B cell (primary cell): ENCODE measurements around the gene STARD10. TPM values are rescaled to one million over a fixed set of nuclear protein-coding genes. Genes with fewer than 3 reads are reported as not detected.

ENCODE experiments used
- ATAC-seq: fragments of 200-7000 bp; cut with Tn5 transposase; one replicate; pipeline ENCODE4 v1.10.0; 2021; ENCODE audit warnings: low read depth, mild to moderate bottlenecking, moderate number of reproducible peaks, moderate library complexity
- CTCF ChIA-PET: fragments of 350-600 bp; sonication (Branson Sonifier 250); formaldehyde crosslinking; loops from one replicate; lab custom pipeline; 2021; ENCODE audit warnings: antibody characterized with exemption, inconsistent platforms; lab: Charles Lee
- POLR2A ChIA-PET: fragments of 350-600 bp; sonication (Branson Sonifier 250); formaldehyde crosslinking; loops from one replicate; lab custom pipeline; 2021; ENCODE audit warnings: antibody characterized with exemption; lab: Charles Lee
- DNase-seq: peaks from one replicate; pipeline ENCODE4 v3.0.0; 2013
- H2AFZ ChIP-seq: 2 replicates; pipeline ENCODE4 v1.6.1; 2012; ENCODE audit warnings: mild to moderate bottlenecking, low read depth, low read length; ENCODE audit not compliant: insufficient read depth, poor library complexity, severe bottlenecking
- H3K27ac ChIP-seq, 2 donors: 1 replicate in 1 of 2; 2 replicates in 1 of 2; pipeline ENCODE4 v1.5.1; 2012 to 2013; ENCODE audit warnings: low read length in 2 of 2, mild to moderate bottlenecking in 2 of 2, moderate library complexity in 1 of 2
- H3K27me3 ChIP-seq, 4 experiments: fragments of 200-600 bp in 1 of 4; sonication (generic) in 1 of 4; replicated peaks in 1 of 4; 1 replicate in 2 of 4; 2 replicates in 2 of 4; pipeline versions ENCODE4 v1.6.1 to v1.7.0; 2013 to 2016; ENCODE audit warnings: low read length in 3 of 4, mild to moderate bottlenecking in 2 of 4, mixed read lengths in 1 of 4, moderate library complexity in 1 of 4; ENCODE audit not compliant: insufficient read depth in 4 of 4, control insufficient read depth in 3 of 4; ENCODE audit errors: control extremely low read depth in 1 of 4
- H3K36me3 ChIP-seq, 2 experiments: replicated peaks in 1 of 2; 1 replicate in 1 of 2; 2 replicates in 1 of 2; pipeline versions ENCODE4 v1.6.1 to v1.7.1; 2013; ENCODE audit warnings: low read length in 1 of 2; ENCODE audit not compliant: insufficient read depth in 2 of 2, control insufficient read depth in 1 of 2; ENCODE audit errors: control extremely low read depth in 1 of 2, extremely low read depth in 1 of 2
- H3K4me1 ChIP-seq, 2 donors: fragments of 200-600 bp in 1 of 2; sonication (generic) in 1 of 2; 1 replicate in 1 of 2; 2 replicates in 1 of 2; pipeline versions ENCODE4 v1.5.1 to v1.6.1; 2013 to 2017; ENCODE audit warnings: low read length in 2 of 2; ENCODE audit not compliant: control insufficient read depth in 2 of 2, insufficient read depth in 2 of 2
- H3K4me2 ChIP-seq: replicated peaks from 2 replicates; pipeline ENCODE3; 2012; ENCODE audit warnings: mild to moderate bottlenecking, low read depth, low read length; ENCODE audit not compliant: poor library complexity, severe bottlenecking
- H3K4me3 ChIP-seq, 5 experiments: fragments of 200-600 bp in 1 of 5; sonication (generic) in 1 of 5; 1 replicate in 3 of 5; 2 replicates in 2 of 5; pipeline versions ENCODE4 v1.5.1 to v1.7.0; 2011 to 2016; ENCODE audit warnings: low read length in 4 of 5, mild to moderate bottlenecking in 4 of 5, low read depth in 2 of 5, control low read depth in 1 of 5, moderate library complexity in 1 of 5; ENCODE audit not compliant: insufficient read depth in 1 of 5; ENCODE audit errors: control extremely low read depth in 1 of 5, extremely low read depth in 1 of 5
- H3K79me2 ChIP-seq: fragments of 200-600 bp; sonication (generic); one replicate; pipeline ENCODE4 v1.6.0; 2016; ENCODE audit warnings: low read length; ENCODE audit not compliant: control insufficient read depth, insufficient read depth
- H3K9ac ChIP-seq: fragments of 200-600 bp; sonication (generic); 2 replicates; pipeline ENCODE4 v1.6.1; 2017; ENCODE audit warnings: mild to moderate bottlenecking, low read length, moderate library complexity
- H3K9me3 ChIP-seq, 3 donors: one replicate each; pipeline versions ENCODE4 v1.6.1 to v1.7.1; 2013; ENCODE audit warnings: low read length in 2 of 3; ENCODE audit not compliant: control insufficient read depth in 2 of 3, insufficient read depth in 1 of 3; ENCODE audit errors: control extremely low read depth in 1 of 3
- H4K20me1 ChIP-seq: 2 replicates; pipeline ENCODE4 v1.6.0; 2012; ENCODE audit warnings: mild to moderate bottlenecking, low read length; ENCODE audit not compliant: insufficient read depth, control insufficient read depth, poor library complexity, severe bottlenecking
- H3K27ac Mint-ChIP-seq: one replicate; pipeline ENCODE4 v1.8.0; 2021; ENCODE audit warnings: mixed read lengths
- H3K27me3 Mint-ChIP-seq: one replicate; pipeline ENCODE4 v1.8.0; 2021; ENCODE audit warnings: mixed read lengths
- H3K4me1 Mint-ChIP-seq: one replicate; pipeline ENCODE4 v1.8.0; 2021; ENCODE audit warnings: mixed read lengths
- H3K4me3 Mint-ChIP-seq: one replicate; pipeline ENCODE4 v1.8.0; 2021; ENCODE audit warnings: mixed read lengths
- H3K9me3 Mint-ChIP-seq: one replicate; pipeline ENCODE4 v1.8.0; 2022; ENCODE audit warnings: mixed read lengths; ENCODE audit not compliant: insufficient read depth
- EZH2 ChIP-seq: IDR thresholded peaks from 2 replicates; pipeline ENCODE4 v1.6.1; 2012; ENCODE audit warnings: borderline replicate concordance, low read depth, mild to moderate bottlenecking, moderate library complexity, low read length; ENCODE audit not compliant: insufficient read depth, poor library complexity, severe bottlenecking
- WGBS: methylation state at CpG from one replicate; pipeline ENCODE4 v1.1.5; 2013; ENCODE audit warnings: missing lambda C conversion rate; ENCODE audit not compliant: insufficient coverage; 5-methylcytosine and 5-hydroxymethylcytosine counted together
- intact Hi-C: fragments of 100-400 bp; cut with micrococcal nuclease; formaldehyde crosslinking; loops from one replicate; pipeline ENCODE4 v1.10.0; 2022
- polyA plus RNA-seq: library from polyadenylated mRNA; depleted of rRNA; stranded (reverse); fragments of >200 nt; gene quantifications from 2 replicates; pipeline ENCODE4 v1.2.3, GENCODE V29; 2012
- total RNA-seq, 2 donors: library from RNA; stranded (reverse); fragments of 120-200 nt in 1 of 2; gene quantifications; 1 replicate in 1 of 2; 2 replicates in 1 of 2; pipeline versions ENCODE4 v1.2.3 to v1.2.4, GENCODE V29; 2013 to 2022
- TF ChIP-seq, protein P1 (sequence below): fragments of 200-600 bp; IDR thresholded peaks from one replicate; pipeline ENCODE4 v1.8.0; 2022; ENCODE audit warnings: antibody characterized with exemption, mild to moderate bottlenecking

STARD10 gene
- total and polyA plus RNA-seq, 2 donors (not counting 1 experiment from before 2014, with no cell fraction given) = 37.5 to 39.2 TPM

DNA sequence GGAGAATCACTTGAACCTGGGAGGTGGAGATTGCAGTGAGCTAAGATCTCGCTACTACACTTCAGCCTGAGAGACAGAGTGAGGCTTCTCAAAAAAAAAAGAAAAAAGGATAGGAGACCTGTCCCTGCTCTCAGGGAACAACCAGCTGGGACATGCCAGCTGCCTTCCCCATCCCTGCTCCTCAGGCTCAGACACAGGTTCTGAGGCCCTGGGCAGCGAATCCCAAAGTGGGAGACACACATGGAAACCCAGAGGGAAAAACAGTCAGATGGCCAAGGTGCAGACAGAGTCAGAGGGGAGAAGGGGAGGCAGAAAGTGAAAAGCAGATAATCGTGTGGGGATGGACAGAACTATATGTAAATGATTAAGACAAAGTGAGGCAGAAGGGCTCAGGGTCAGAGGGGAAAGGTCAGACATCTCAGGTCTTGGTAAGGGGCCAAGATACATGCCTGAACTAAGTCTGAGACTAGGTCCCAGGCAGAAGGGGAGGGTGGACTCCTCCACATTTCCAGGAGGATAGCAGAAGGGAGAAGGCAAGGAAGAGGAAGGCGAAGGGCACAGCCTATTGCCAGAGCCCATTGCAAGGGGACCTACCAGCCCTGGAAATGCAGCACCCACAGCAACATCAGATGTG is 14.2 kb downstream of the STARD10 start:
- Histone ChIP-seq H3K4me1 (peaks cover 24% of the 10 kb centered on the region in 2 donors), H3K4me3 (no peak overlapping the region), H3K9ac (no peak overlapping the region), H3K27ac (no peak overlapping the region), H3K9me3 (no peaks in the 10 kb centered on the region), H3K4me2 (peak overlapping the region; percentile 100), H3K27me3 (no peaks in the 10 kb centered on the region), H3K36me3 (no peaks in the 10 kb centered on the region), H3K79me2 (peaks cover 28% of the 10 kb centered on the region), H4K20me1 (peaks cover 17% of the 10 kb centered on the region), H2AFZ (no peak overlapping the region)
- H3K27me3 Mint-ChIP-seq = no peaks in the 10 kb centered on the region
- H3K4me1 Mint-ChIP-seq = peaks cover 33% of the 10 kb centered on the region
- H3K9me3 Mint-ChIP-seq = no peaks in the 10 kb centered on the region
- POLR2A ChIA-PET = no interaction called here
- CTCF ChIA-PET = interaction anchor here (1.1 kb wide), 1 partner anchor 13 kb away, joined by 3 read pairs; no protein-coding TSS in a partner anchor
- ATAC-seq = no peak
- H3K27ac Mint-ChIP-seq = peak overlapping the region; percentile 59
- DNase-seq = no peak
- 93% methylated on average over 3 of the region's 4 CpGs for WGBS
- H3K4me3 Mint-ChIP-seq = peak overlapping the region; percentile 75
- TF ChIP-seq EZH2 = no peak
- TF ChIP-seq, protein P1, sequence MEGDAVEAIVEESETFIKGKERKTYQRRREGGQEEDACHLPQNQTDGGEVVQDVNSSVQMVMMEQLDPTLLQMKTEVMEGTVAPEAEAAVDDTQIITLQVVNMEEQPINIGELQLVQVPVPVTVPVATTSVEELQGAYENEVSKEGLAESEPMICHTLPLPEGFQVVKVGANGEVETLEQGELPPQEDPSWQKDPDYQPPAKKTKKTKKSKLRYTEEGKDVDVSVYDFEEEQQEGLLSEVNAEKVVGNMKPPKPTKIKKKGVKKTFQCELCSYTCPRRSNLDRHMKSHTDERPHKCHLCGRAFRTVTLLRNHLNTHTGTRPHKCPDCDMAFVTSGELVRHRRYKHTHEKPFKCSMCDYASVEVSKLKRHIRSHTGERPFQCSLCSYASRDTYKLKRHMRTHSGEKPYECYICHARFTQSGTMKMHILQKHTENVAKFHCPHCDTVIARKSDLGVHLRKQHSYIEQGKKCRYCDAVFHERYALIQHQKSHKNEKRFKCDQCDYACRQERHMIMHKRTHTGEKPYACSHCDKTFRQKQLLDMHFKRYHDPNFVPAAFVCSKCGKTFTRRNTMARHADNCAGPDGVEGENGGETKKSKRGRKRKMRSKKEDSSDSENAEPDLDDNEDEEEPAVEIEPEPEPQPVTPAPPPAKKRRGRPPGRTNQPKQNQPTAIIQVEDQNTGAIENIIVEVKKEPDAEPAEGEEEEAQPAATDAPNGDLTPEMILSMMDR = no peak
- intact Hi-C loops = no loop called here
